Renal pelvis (tissue), 4 donors: Measurements from ENCODE around the gene CATSPERD. TPM values are rescaled to one million over a fixed set of nuclear protein-coding genes. Genes with fewer than 3 reads are reported as not detected.
A peak's percentile ranks its signal among the peaks of the same experiment; 100 is the strongest.
"Not testable (repeated sequence)": the region's sequence is repeated elsewhere in the genome, so short reads cannot be mapped to it uniquely, and the experiment has no call there.

Experiments
- DNase-seq: peaks from one replicate; pipeline ENCODE4 v3.0.0-alpha.2; 2013
- polyA plus RNA-seq, 3 donors: library from polyadenylated mRNA; unstranded; fragments of 120-200 nt; gene quantifications; one replicate each; pipeline ENCODE4 v1.2.1, GENCODE V29; 2013; ENCODE audit not compliant: insufficient read length in 3 of 3

The CATSPERD gene
- polyA plus RNA-seq, 3 donors = not detected

GRCh38 chr19:5686326-5686646 is 34.2 kb upstream of the CATSPERD start:
- no peak for DNase-seq

- DNase-seq = peak; percentile 91
Observed at GRCh38 chr19:5686647-5687359, 33.6 kb upstream of the CATSPERD start.

- no peak for DNase-seq
Observed at GRCh38 chr19:5687360-5688198, 32.9 kb upstream of the CATSPERD start.

- not testable (repeated sequence) for DNase-seq
Observed at GRCh38 chr19:5688262-5688881, 32.1 kb upstream of the CATSPERD start.

- DNase-seq = peak; percentile 97
Observed at GRCh38 chr19:5690125-5690954, 30.1 kb upstream of the CATSPERD start, which contains the start of gene RPL36. TSS of gene RPL36 (plus strand) at chr19:5690295. CDS start at chr19:5690508, 213 bp downstream.

GRCh38 chr19:5690955-5691821 is 29.2 kb upstream of the CATSPERD start:
- DNase-seq = no peak

GRCh38 chr19:5691822-5692722 is 28.4 kb upstream of the CATSPERD start:
- DNase-seq = peak; percentile 12

- DNase-seq = no peak
Observed at GRCh38 chr19:5692723-5693194, 27.7 kb upstream of the CATSPERD start.

- DNase-seq = no peak
Observed at GRCh38 chr19:5693195-5694166, 27.0 kb upstream of the CATSPERD start.

- DNase-seq = no peak
Observed at GRCh38 chr19:5694167-5694955, 26.1 kb upstream of the CATSPERD start.

- DNase-seq = no peak
Observed at GRCh38 chr19:5694956-5695648, 25.3 kb upstream of the CATSPERD start.

GRCh38 chr19:5695649-5696195 is 24.7 kb upstream of the CATSPERD start:
- DNase-seq = no peak

- DNase-seq = no peak
Observed at GRCh38 chr19:5696196-5697021, 24.0 kb upstream of the CATSPERD start.

GRCh38 chr19:5697022-5697889 is 23.2 kb upstream of the CATSPERD start:
- no peak for DNase-seq
